ENCODE data around the gene CPN2.

DNA sequence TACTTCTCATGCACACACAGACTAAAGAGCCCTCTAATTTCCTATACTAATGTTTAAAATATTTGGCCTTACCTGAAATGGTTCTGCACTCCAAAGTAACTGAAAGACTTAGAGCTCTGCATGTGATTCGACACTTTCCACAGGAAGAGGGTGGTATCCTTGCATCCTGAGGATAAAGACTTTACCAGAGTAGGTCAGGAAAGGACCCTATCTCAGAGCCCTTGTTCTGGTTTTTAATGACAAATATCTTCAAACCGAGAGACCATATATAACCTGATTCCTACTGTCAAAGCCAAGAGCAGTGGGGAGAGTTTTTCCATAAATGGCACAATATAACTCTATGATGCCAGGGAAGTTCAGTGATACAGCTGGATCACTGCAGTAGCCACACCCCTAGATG, 48.0 kb upstream of the CPN2 start, which contains the start of gene GP5:
- TF ChIP-seq, protein P1, sequence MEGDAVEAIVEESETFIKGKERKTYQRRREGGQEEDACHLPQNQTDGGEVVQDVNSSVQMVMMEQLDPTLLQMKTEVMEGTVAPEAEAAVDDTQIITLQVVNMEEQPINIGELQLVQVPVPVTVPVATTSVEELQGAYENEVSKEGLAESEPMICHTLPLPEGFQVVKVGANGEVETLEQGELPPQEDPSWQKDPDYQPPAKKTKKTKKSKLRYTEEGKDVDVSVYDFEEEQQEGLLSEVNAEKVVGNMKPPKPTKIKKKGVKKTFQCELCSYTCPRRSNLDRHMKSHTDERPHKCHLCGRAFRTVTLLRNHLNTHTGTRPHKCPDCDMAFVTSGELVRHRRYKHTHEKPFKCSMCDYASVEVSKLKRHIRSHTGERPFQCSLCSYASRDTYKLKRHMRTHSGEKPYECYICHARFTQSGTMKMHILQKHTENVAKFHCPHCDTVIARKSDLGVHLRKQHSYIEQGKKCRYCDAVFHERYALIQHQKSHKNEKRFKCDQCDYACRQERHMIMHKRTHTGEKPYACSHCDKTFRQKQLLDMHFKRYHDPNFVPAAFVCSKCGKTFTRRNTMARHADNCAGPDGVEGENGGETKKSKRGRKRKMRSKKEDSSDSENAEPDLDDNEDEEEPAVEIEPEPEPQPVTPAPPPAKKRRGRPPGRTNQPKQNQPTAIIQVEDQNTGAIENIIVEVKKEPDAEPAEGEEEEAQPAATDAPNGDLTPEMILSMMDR (IDR thresholded peaks at IDR 0.05) = no peak
- no peak for TF ChIP-seq POLR2A (IDR thresholded peaks at IDR 0.05)

All from tibial nerve (tissue), 3 donors.